SKM-1 treated with dmso at 0.1 percent for 144 hours (cell line): Measurements from ENCODE around the gene HS3ST6.
"Not testable (repeated sequence)": the region's sequence is repeated elsewhere in the genome, so short reads cannot be mapped to it uniquely, and the experiment has no call there.

Source experiments
- DNase-seq: peaks from one replicate; lab custom pipeline; 2025; ENCODE audit not compliant: unreplicated experiment; lab: John Stamatoyannopoulos, UW

The HS3ST6 gene

GRCh38 chr16:1929578-1930337, 11.5 kb upstream of the HS3ST6 start:
- DNase-seq = peak; percentile 89

- no peak for DNase-seq
Observed at GRCh38 chr16:1929105-1929504, 10.9 kb upstream of the HS3ST6 start.

GRCh38 chr16:1926271-1926670, 8.1 kb upstream of the HS3ST6 start:
- no peak for DNase-seq

GRCh38 chr16:1924095-1924494, 5.9 kb upstream of the HS3ST6 start:
- DNase-seq = no peak

GRCh38 chr16:1923299-1924034, 5.3 kb upstream of the HS3ST6 start:
- no peak for DNase-seq

- DNase-seq = no peak
Observed at GRCh38 chr16:1922357-1922756, 4.1 kb upstream of the HS3ST6 start.

GRCh38 chr16:1920727-1921171, 2.5 kb upstream of the HS3ST6 start:
- no peak for DNase-seq

GRCh38 chr16:1920122-1920521, 1.9 kb upstream of the HS3ST6 start:
- not testable (repeated sequence) for DNase-seq

GRCh38 chr16:1919327-1919998, 1.2 kb upstream of the HS3ST6 start:
- no peak for DNase-seq

- DNase-seq = no peak
Observed at GRCh38 chr16:1917665-1918350, 407 bp downstream of the HS3ST6 start.

GRCh38 chr16:1917056-1917664, 1.1 kb downstream of the HS3ST6 start:
- DNase-seq = no peak

GRCh38 chr16:1916640-1916990, 1.6 kb downstream of the HS3ST6 start:
- DNase-seq = no peak

GRCh38 chr16:1915732-1916639, 2.2 kb downstream of the HS3ST6 start:
- DNase-seq = no peak

- DNase-seq = no peak
Observed at GRCh38 chr16:1914988-1915387, 3.2 kb downstream of the HS3ST6 start.

GRCh38 chr16:1914084-1914608, 4.1 kb downstream of the HS3ST6 start:
- DNase-seq = no peak

- DNase-seq = no peak
Observed at GRCh38 chr16:1913327-1914083, 4.7 kb downstream of the HS3ST6 start.

- DNase-seq = no peak
Observed at GRCh38 chr16:1912215-1912543, 6.0 kb downstream of the HS3ST6 start.

GRCh38 chr16:1911467-1912214, 6.6 kb downstream of the HS3ST6 start:
- DNase-seq = no peak
